ENCODE measurements around the gene MYLK4.

- no peak for TF ChIP-seq CTCF (IDR thresholded peaks at IDR 0.05; ENCODE audit: low read depth, low read length, missing input control)
- no peak for TF ChIP-seq YY1 (IDR thresholded peaks at IDR 0.05)
- no peak for TF ChIP-seq RAD21 (IDR thresholded peaks at IDR 0.05)
- TF ChIP-seq EGR1 (IDR thresholded peaks at IDR 0.05; ENCODE audit: low read depth in 2 of 2), result no peak
- TF ChIP-seq FOXA1 (IDR thresholded peaks at IDR 0.05), result no peak
- TF ChIP-seq, protein P1, sequence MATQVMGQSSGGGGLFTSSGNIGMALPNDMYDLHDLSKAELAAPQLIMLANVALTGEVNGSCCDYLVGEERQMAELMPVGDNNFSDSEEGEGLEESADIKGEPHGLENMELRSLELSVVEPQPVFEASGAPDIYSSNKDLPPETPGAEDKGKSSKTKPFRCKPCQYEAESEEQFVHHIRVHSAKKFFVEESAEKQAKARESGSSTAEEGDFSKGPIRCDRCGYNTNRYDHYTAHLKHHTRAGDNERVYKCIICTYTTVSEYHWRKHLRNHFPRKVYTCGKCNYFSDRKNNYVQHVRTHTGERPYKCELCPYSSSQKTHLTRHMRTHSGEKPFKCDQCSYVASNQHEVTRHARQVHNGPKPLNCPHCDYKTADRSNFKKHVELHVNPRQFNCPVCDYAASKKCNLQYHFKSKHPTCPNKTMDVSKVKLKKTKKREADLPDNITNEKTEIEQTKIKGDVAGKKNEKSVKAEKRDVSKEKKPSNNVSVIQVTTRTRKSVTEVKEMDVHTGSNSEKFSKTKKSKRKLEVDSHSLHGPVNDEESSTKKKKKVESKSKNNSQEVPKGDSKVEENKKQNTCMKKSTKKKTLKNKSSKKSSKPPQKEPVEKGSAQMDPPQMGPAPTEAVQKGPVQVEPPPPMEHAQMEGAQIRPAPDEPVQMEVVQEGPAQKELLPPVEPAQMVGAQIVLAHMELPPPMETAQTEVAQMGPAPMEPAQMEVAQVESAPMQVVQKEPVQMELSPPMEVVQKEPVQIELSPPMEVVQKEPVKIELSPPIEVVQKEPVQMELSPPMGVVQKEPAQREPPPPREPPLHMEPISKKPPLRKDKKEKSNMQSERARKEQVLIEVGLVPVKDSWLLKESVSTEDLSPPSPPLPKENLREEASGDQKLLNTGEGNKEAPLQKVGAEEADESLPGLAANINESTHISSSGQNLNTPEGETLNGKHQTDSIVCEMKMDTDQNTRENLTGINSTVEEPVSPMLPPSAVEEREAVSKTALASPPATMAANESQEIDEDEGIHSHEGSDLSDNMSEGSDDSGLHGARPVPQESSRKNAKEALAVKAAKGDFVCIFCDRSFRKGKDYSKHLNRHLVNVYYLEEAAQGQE (IDR thresholded peaks at IDR 0.05), result no peak
These were observed 70.3 kb downstream of the MYLK4 start for GRCh38 chr6:2680264-2680922.
